SK-N-SH (cell line): Measurements from ENCODE around the gene AFAP1.

Experiments used
- FOXJ3 ChIP-seq: sonication (generic); formaldehyde crosslinking; IDR thresholded peaks from 2 replicates; pipeline ENCODE4 v1.5.1; 2020; ENCODE audit warnings: mild to moderate bottlenecking, missing genetic modification reagents
- GATA2 ChIP-seq: sonication (generic); formaldehyde crosslinking; IDR thresholded peaks from 2 replicates; pipeline ENCODE4 v1.5.0; 2020; ENCODE audit warnings: mild to moderate bottlenecking, missing genetic modification reagents
- POLR2AphosphoS5 ChIP-seq: IDR thresholded peaks from 2 replicates; pipeline ENCODE4 v1.6.1; 2012; ENCODE audit warnings: low read depth, low read length
- RAD21 ChIP-seq: IDR thresholded peaks from 2 replicates; pipeline ENCODE4 v1.6.1; 2012; ENCODE audit warnings: mild to moderate bottlenecking, low read length
- RFX5 ChIP-seq: IDR thresholded peaks from 2 replicates; pipeline ENCODE4 v1.6.1; 2012; ENCODE audit warnings: mild to moderate bottlenecking, improper control_type of control experiment, low read length
- RXRA ChIP-seq: IDR thresholded peaks from 2 replicates; pipeline ENCODE4 v1.4.0; 2012; ENCODE audit warnings: low read depth, mild to moderate bottlenecking, borderline replicate concordance
- TEAD4 ChIP-seq: IDR thresholded peaks from 2 replicates; pipeline ENCODE4 v1.4.0; 2012; ENCODE audit warnings: mild to moderate bottlenecking, borderline replicate concordance; ENCODE audit not compliant: insufficient read depth
- TF ChIP-seq, protein P1 (sequence below): IDR thresholded peaks from 2 replicates; pipeline ENCODE4 v1.4.0; 2012; ENCODE audit warnings: low read depth, borderline replicate concordance
- TF ChIP-seq, protein P2 (sequence below): fragments of 200-600 bp; sonication (generic); IDR thresholded peaks from 2 replicates; pipeline ENCODE4 v1.6.1; 2017; ENCODE audit warnings: antibody characterized with exemption, mild to moderate bottlenecking, moderate library complexity
- TF ChIP-seq, protein P3 (sequence below): IDR thresholded peaks from 2 replicates; pipeline ENCODE4 v1.4.0; 2012; ENCODE audit warnings: low read depth

DNA sequence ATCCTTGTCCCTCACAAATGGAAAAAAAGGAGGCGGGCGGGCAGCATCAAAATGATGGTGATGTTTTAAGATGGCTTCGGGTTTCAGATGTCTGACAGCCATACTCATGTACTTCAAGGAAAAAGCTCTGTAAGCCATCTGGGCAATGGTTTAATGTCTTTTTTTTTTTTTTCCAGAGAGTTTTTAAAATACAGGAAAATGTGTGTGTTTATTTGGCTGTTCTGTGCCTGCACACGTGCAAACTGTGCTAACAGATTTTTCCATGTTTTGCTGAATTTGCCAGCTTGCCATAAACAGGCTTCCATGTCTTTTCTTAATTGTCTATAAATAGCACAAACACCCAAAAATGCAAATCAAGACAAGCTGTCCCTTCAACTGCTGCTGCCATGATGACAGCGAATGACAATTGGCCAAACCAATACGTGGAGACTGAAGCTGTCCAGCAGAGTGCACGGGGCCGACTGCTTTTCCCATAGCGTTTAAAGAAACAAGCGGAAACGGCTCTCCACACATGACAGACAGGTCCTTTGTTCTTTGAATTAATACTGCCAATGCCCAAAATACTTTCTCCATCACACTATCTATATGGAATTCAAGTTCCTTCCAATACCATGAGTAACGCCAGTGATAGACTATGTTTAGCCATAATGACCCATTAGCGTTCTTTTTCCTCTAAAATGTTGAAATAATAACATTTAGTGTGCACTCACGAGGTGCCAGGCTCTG is 35.7 kb downstream of the AFAP1 start:
- no peak for TF ChIP-seq RAD21
- peak; percentile 8; the same call in 1 of the 2 replicates for TF ChIP-seq POLR2AphosphoS5
- TF ChIP-seq, protein P1, sequence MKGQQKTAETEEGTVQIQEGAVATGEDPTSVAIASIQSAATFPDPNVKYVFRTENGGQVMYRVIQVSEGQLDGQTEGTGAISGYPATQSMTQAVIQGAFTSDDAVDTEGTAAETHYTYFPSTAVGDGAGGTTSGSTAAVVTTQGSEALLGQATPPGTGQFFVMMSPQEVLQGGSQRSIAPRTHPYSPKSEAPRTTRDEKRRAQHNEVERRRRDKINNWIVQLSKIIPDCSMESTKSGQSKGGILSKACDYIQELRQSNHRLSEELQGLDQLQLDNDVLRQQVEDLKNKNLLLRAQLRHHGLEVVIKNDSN, result no peak
- TF ChIP-seq RXRA, result no peak; the same call in 1 of the 2 replicates
- no peak for TF ChIP-seq RFX5
- TF ChIP-seq, protein P2, sequence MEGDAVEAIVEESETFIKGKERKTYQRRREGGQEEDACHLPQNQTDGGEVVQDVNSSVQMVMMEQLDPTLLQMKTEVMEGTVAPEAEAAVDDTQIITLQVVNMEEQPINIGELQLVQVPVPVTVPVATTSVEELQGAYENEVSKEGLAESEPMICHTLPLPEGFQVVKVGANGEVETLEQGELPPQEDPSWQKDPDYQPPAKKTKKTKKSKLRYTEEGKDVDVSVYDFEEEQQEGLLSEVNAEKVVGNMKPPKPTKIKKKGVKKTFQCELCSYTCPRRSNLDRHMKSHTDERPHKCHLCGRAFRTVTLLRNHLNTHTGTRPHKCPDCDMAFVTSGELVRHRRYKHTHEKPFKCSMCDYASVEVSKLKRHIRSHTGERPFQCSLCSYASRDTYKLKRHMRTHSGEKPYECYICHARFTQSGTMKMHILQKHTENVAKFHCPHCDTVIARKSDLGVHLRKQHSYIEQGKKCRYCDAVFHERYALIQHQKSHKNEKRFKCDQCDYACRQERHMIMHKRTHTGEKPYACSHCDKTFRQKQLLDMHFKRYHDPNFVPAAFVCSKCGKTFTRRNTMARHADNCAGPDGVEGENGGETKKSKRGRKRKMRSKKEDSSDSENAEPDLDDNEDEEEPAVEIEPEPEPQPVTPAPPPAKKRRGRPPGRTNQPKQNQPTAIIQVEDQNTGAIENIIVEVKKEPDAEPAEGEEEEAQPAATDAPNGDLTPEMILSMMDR, result no peak
- no peak for TF ChIP-seq GATA2 (CRISPR knock-in tag)
- no peak for TF ChIP-seq FOXJ3
- TF ChIP-seq, protein P3, sequence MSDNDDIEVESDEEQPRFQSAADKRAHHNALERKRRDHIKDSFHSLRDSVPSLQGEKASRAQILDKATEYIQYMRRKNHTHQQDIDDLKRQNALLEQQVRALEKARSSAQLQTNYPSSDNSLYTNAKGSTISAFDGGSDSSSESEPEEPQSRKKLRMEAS, result peak; percentile 64; the same call in 1 of the 2 replicates
- TF ChIP-seq TEAD4, result no peak; the same call in 1 of the 2 replicates
